GM18868 (cell line): Measurements from ENCODE around the gene CSNK1D.

Experiments
- ATAC-seq: cut with Tn5 transposase; IDR thresholded peaks from one replicate; pipeline ENCODE4 v1.9.1; 2021; ENCODE audit warnings: mild to moderate bottlenecking, moderate library complexity; ENCODE audit not compliant: unreplicated experiment

CSNK1D gene

DNA sequence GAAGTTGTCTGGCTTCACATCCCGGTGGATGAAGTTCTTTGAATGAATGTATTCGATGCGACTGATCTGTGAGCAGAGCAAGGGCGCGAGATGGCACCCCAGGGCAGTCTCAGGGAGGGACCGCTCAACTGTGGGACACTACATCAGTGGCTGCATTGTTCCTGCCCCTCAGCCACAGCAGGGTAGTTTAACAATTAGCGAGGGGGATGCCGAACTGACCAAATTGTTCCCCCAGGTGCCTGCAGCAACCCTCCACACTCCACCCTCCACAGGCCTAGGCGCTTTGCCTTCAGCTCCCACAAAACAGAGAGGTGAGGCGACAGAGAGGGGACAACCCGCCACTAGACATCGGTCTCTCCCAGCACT is 20.3 kb downstream of the CSNK1D start:
- ATAC-seq = no peak

DNA sequence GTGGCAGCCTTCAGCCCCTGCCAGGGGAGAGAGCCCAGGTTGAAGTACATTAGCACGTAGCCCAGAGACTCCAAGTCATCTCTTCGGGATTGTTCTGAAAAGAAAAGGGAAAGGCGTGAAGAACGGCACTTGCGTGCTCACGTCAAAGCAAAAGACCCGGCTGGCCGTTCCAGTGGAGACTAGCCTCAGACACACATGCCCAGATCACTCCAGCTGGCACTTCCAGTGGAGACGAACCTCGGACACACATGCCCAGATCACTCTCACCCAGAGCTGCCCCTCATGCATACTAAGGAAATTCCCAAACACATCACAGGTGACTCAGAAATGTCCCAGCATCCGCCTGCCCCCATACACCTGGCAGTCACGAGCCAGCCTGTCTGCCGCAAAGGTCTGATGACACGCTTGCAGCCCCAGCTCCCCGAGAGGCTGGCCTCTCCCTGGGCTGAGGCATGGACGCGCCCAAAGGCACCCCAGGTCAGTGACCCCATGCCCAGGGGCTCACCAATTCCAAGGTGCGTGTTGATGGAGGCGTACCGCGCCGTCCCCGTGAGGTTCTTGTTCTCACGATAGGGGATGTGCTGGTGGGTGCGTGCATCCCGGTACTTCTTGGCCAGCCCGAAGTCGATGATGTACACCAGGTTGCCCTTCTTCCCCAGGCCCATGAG is 20.9 kb downstream of the CSNK1D start:
- no peak for ATAC-seq

DNA sequence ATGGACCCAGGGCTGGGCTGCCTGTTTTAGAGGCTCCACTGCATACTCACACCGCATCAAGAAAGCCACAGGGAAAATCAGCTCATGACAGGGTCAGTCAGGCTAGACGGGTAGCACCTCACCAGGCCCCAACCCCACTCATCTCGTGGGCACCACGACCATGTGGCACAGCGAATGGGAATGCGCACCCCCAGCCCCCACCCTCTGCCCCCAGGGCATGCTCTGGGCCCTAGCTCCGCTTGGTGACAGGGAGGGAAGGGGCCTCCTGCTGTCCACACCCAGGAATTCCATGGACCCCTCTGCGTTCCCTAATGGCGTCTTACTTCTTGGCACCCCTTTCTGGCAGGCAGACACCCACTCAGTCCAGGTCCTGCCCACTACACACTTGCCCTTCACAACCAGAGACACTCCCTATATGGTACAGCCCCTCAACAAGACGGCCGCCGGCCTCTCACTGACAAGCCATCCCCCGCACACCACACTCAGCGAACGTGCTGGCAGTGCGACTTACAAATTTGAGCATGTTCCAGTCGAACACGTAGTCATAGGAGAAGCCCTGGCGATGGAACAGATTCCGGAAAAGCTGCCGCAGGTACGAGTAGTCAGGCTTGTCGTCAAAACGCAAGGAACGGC is 22.5 kb downstream of the CSNK1D start:
- no peak for ATAC-seq

DNA sequence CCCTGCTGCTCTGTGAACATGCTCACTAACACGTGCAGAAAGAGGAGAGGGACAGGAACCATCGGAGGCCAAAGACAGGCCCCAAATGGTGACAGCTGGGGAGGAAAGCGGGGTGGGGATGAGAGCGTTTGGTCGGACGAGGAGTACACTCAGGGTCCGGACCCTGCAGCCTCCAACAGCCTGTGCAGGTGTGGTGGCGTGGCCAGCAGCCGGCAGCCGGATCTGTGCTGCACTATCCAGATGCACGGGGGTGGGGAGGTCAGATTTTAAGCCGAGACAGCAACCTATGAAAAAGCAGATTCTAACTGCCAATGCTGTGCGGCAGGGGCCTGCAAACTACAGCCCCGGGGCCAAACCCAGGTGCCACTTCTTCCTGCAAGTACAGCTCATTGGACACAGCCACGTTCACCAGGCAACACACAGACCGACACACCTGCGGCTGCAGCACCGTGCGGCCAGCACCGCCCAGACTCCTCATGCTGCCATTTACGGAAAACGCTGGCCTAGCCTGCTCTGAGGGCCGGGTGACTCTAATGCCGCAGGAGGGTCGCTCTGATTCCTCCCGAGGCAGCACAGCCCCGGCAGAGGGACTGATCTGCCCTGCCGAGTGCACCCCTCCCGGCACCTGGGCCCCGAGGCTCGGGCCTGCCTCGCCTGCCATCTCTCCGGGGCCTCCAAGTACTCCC is 23.5 kb downstream of the CSNK1D start:
- no peak for ATAC-seq

DNA sequence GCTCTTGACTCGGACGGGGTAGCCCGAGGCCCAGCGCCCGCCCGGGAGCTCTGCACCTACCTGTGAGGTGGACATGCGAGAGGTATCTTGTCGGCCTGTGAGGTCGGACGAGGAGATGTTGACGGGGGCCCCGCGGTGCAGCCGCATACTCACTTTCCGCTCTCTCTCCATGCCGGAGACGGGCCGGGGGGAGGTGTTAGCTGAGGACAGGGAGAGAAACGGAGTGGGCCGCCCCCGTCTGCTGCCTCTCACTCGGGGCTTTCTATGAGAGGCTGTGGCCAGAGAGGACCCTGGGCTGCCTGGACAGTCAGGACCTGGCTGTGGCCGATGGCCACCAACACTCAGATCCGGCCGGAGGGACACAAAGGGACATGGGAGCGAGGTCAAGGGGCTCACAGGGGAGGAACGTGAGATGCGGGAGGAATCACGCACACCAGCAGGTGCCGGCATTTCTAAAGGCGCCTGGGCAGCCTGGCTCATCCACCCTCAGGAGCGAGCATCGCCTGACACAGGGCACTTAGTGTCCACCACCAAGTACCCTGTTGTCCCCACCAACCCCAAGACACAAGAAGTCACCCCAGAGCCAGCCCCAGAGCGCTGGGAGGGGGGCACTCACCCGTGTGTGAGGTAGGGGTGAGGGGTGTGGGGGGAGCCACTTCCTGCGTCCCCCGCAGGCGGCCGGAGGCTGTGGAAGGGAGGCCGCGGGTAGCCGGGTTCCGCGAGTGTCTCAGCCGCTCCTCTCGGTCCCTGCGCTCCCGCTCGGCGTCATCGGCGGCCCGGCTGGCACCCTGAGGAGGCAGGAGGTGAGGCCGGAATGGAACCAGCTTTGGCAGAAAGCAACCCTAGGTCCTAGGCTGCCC is 24.5 kb downstream of the CSNK1D start:
- ATAC-seq = no peak

DNA sequence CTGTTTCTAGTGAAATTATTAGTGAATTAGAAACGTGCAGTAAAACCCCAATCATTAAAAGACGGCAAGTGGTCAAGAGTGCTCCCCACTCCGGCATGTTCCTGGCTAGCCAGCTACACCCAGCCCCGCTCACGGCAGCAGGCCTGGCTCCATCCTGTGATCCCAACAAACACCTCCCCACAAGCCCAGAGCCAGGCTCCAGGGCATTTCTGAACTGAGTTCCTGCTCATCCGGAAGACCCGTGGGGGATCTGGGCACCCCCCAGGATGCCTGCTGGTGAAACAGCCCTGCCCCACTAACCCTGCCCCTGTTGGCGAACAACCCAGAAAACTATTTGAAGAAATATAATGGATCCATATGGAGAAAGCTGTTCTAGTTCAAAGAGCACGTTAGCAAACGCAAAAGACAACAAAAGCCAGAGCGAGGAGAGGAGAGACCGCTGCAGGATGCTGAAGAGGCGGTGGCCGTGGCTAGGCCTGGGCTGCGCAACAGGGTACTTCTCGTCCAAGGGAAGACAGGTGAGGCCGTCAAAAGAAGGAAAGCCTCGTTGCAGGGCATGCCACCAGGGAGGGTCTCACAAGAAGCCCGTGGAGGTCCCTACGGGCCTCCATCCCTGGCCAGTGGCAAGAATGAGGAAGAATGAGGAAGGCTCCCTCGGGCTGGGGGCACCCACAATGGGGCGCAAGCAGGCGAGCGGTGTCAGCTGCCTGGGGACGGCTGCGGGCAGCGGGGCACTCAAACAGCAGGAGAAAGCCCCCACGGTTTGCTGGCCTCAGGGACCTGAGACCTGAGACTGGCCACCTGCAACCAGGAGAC is 25.4 kb downstream of the CSNK1D start:
- ATAC-seq = no peak

DNA sequence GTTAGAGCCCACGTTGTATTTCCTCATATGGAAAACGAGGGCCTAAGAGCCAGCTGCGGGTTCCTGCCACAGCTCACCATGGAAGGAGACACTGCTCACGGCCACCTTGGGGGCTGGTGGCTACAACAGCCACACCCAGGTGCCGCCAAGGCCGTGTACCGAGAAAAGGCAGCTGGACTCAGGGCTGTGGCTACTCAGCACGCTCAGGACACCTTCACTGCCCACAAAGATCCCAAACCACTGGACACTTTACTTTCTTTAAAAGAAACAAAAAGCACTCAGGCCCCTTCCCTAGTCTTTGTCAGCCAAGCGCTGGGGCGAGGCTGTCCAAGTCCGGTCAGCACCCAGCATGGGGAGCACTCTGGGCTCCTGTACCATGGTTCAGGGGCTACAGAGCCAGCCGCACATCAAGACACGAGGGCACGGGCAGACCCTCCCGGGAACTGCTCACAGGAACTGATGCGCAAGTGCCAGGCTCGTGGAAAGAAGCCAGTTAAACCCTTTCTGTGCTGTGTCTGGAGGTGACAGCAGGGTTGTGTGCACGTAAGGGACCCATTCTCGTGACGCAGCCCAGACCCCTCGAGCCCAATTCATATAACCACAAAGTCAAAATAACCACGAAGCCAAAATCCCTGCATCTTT is 26.2 kb downstream of the CSNK1D start:
- no peak for ATAC-seq

DNA sequence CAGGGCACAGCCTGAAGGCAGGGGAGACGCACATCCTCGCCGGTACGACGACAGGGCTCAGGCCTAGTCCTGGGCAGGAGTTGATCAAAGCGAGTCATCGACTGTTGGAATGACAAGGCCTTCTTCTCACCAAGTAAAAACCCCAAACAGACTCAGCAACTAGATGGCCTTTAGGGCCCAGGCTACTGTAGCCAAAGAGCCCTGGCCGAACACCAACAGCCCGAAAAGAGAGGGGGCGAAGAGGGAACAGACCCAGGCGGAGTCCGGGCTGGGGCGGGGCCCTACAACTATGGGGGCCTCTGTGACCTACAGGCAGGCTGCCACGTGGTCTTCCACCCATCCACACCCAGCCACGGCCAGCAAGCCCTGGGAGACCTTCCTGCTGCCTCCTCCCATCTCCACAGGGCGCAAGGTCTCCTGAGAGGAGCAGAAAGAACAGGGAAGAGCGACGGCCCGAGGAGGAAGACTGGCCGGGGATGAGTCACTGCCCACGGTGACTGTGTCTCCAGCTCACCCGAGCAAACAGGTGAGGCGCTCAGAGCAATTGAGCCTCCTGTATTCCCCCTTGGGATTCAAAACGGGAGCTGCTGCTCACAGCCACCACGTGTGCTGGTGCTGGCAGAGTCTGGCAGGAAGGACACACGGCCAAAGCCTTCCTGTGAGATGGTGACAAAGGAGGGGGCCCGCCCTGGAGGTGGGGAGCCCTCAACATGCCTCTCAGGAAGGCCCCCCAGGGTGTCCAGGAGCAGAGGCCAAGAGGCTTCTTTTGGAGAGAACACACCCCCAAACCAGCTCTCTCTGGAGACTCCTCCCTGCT is 26.9 kb downstream of the CSNK1D start:
- ATAC-seq = no peak

DNA sequence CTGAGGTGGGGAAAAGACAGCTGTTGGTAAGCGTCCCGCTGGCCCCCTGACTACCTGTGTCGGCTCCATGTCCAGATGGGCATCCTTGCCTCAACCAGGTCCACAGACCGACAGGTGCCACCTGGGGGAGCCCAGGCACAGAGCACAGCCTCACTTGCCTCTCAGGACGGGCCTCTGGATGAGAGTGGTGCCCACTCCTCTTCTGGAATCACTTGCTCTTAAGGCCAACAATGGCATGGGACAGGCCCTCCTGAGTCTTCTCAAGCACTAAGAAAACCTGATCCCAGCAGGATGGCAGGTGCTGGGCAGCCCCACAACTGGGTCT is 27.5 kb downstream of the CSNK1D start:
- no peak for ATAC-seq

DNA sequence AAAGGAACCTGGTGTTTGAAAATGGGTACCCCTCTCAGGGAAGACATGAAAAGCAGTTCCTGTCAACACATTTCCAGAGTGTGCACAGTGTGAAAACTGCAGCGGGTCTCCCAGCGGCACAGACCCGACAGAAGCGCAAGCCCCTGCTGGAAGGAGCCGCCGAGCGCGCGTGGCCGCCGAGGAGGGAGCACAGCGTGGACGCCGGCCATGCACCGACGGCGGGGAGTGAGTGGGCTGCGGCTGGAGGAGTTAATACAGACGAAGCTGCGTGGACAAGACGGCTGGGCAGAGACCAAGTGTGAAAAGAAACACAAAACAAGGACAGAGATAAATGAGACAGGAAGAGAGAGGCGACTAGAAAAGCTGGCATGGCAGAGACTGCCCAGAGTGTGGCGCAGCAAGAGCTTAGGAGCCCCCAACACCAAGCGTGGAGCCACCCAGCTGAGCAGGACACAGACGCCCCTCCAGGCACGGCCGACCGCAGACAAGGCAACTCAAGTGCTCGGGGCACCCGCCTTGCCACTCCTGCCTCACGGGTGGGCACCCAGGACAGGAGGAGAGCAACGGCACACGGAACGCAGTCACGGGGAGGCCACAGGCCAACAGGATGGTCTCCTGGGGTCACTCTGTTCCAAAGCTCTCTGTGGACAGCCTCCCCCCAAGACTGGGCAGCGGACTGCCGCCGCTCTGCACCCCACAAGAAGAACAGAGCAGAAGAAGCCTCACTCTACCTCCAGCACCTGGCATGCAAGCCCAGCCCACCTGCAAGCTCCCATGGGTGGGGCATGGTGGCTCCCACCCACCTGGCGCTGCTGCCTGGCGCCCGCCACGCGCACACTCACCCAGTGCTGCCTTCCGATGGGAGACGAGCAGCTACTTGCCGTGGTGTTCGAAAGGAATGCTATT is 28.1 kb downstream of the CSNK1D start:
- no peak for ATAC-seq

DNA sequence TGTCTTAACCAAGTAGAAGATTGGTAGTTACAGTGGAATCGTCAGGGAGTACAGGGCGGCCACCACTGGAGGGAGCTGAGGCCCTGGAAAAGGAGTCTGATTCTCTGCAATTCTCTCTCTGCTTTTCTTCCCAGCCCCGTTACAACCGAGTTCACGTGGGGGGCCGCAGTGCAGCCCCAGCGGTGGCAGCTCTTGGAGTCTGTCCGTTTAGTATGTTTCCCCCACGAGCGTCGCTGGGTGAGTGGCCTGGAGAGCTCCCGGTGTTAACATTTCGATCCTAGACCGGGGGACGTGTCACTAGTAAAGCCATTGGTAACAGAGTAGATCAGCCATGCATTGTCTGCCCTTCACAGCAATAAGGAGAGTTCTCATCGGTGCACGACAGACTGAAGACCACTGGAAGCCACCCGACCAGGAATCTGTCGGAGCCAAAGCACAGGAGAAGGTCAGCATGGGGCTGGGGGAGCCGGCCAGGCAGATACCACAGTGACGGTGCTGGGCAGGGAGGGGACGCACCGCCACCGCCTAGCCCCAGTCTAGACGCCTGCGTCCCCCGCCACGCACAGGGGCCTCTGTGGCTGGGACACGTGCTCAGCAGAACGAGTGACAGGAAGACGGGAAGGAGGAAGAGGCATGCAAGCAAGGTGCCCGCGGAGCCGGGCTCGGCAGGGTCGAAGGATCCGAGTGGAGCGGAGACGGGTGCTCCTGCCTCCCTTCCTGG is 28.9 kb downstream of the CSNK1D start:
- no peak for ATAC-seq

DNA sequence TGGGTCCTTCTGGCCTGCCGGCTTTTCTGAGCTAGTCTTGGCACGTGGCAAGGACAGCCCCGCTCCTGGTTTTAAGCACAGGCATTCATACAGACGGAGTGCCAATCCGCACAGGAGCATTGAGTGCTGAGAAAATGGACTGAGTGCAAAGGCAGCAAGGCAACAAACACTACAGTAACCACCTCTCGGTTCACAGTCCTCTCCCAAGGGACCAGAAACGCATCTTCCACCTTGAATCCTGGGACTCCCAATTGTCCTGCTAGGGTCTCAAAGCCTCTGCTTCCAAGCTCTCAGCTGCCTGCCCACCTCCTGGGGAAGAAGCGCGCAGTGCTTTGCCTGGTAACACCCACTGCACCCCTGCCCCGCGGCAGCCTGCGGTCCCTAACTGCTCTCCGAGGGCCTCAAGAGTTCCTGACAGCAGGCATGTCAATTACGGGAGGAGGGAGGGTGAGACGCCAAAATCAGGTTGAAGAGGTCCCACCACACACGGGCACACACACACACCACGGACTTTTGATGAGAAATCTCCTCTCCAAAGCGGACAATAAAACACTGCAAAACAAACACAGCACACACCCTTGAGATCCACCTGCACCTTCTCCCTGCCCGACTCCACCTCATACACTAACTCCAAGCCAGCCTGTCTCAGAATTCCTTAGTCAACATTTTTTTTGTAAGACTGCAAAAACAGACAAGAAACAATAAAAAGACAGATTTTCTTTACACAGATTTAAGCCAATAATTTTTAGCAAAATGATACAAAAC is 29.7 kb downstream of the CSNK1D start:
- ATAC-seq = no peak

DNA sequence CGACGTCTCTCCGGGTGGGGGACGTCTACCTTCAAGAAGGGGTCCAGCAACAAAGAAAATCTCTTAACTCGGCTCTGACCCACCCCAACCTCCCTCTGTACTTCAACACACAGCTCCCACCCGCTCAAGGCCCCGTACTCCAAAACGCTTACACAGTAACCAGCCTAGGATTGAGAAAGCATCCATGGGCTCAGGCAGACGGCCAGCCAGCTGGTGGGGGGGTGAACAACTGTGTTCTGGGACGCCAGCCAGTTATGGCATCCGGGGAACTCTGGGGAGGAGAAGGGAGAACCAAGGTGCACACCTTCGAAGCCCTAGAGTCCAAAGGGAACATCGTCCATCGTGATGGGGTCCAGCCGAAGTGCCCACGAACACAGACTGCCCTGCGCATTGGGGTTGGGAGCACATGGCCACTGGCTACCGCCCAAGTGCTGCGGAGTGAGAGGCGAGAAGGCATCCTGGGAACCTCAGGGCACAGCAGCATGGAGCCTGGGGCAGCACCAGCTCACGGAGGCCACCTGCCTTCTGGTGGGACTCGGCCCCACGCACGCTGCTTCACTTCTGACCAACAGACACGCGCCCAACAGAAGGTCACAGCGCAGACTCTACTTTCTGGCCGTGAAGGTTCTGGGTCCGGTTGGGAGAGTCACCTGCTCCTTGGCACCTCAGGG is 30.4 kb downstream of the CSNK1D start:
- no peak for ATAC-seq

DNA sequence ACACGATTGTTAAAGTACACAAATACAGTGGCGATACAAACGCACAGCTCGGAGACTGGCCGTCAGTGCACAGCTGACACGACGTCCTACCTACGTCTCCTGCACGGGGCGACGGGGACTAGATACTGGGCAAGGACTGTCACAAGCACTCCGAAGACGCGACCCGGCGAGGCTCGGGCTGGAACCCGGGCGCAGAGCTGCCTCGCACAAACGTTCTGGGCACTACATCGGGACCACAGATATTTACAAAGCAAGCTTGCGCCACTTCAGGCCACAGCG is 30.9 kb downstream of the CSNK1D start:
- ATAC-seq = no peak

DNA sequence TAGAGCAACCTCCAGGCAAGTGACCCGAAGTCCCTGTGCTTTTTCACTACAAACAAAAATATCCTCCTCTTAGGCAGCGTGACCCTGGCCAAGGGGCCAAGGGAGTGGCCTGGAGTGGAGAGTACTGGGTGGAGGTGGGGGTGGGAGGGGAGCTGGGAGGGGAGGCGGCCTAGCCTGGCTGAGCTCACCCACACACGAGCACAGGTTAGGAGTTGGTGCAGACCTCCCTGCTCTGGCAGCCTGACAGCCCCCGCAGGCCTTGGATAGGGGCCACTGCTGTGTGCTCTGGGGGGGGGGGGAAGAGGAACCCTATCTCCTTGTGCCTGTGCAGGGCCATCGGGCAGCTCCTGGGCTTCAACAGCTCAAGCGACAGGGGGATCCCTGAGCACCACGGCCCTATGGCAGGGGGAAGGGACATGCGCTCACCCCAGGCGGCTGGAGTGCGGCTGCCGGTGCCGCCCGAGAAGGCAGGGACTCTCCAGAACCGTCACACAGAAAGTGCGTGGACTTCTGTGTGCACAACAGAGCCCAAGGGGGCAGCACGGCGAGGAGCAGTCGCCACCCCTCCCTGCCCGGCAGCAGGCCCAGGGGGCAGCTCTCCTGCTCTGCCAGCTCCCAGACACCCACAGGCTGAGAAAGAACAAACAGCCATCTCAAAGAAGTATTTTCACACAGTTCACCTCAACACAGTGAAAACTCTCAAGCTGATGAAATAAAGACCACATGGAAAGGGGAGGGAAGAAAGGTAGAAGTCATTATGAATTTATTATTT is 31.4 kb downstream of the CSNK1D start:
- no peak for ATAC-seq
